ENCODE data around the gene ABCB8.
A peak's percentile ranks its signal among the peaks of the same experiment; 100 is the strongest.

DNA sequence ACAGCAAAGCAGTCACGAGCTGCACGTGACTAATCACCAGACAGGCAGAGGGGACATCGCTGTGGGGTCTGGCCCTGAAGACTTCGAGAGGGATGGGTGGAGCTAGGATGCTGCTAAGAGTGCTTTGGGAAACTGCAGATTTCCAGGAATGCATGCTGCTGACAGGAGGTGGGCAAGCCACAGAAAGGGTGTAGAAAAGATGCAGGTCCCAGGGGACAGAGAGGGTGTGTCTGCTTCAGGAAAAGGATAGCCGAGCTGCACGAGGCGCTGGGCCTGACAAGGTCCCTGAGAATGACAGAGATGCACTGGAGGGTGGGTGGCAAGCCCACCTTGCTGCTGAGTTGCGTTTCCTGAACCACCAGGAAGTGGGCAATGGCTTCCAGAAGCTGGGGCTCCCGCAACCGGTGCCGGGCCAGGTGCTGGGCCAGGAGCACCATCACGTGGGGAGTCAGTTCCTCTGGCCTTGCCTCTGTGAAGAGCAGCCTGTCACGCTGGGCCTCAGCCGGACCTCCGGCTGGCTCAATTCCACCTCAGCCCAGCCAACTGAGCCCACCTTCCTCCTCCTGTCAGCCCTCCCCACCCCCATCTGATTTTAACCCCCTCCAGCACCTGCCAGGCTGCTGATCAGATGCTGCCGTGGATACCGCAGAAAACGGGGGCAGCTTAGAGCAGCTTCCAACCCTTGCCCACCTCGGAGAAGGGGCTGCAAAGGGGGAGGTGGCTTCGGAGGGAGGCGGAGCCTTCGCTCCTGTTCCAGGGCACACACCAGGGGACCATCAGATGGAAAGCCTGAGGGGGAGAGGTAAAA, 50.2 kb downstream of the ABCB8 start:
- no peak for TF ChIP-seq RFX5 (IDR thresholded peaks at IDR 0.05; ENCODE audit: low read depth, low read length)
- TF ChIP-seq FOXA1 (IDR thresholded peaks at IDR 0.05; ENCODE audit: borderline replicate concordance), result no peak
- TF ChIP-seq ZZZ3 (IDR thresholded peaks at IDR 0.05), result no peak
- TF ChIP-seq U2AF2 (optimal IDR thresholded peaks at IDR 0.05; ENCODE audit: low read depth, low read length), result no peak
- no peak for TF ChIP-seq SAFB (IDR thresholded peaks at IDR 0.05; ENCODE audit: borderline replicate concordance, low read depth, low read length)
- TF ChIP-seq SMC3 (conservative IDR thresholded peaks at IDR 0.05; ENCODE audit: insufficient read depth, low read depth, low read length), result no peak
- TF ChIP-seq, protein P1, sequence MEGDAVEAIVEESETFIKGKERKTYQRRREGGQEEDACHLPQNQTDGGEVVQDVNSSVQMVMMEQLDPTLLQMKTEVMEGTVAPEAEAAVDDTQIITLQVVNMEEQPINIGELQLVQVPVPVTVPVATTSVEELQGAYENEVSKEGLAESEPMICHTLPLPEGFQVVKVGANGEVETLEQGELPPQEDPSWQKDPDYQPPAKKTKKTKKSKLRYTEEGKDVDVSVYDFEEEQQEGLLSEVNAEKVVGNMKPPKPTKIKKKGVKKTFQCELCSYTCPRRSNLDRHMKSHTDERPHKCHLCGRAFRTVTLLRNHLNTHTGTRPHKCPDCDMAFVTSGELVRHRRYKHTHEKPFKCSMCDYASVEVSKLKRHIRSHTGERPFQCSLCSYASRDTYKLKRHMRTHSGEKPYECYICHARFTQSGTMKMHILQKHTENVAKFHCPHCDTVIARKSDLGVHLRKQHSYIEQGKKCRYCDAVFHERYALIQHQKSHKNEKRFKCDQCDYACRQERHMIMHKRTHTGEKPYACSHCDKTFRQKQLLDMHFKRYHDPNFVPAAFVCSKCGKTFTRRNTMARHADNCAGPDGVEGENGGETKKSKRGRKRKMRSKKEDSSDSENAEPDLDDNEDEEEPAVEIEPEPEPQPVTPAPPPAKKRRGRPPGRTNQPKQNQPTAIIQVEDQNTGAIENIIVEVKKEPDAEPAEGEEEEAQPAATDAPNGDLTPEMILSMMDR (IDR thresholded peaks at IDR 0.05 in 2 of 3, conservative IDR thresholded peaks at IDR 0.05 in 1 of 3; ENCODE audit: insufficient read depth in 2 of 3, low read depth in 1 of 3, low read length in 3 of 3), result no peak
- TF ChIP-seq, protein P2, sequence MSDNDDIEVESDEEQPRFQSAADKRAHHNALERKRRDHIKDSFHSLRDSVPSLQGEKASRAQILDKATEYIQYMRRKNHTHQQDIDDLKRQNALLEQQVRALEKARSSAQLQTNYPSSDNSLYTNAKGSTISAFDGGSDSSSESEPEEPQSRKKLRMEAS (CRISPR knock-in tag; IDR thresholded peaks at IDR 0.05), result peak; percentile 40; the same call in 1 of the 2 replicates
- TF ChIP-seq BRD9 (IDR thresholded peaks at IDR 0.05; ENCODE audit: low read depth, partially characterized antibody), result no peak
- no peak for TF ChIP-seq ZNF699 (CRISPR knock-in tag; IDR thresholded peaks at IDR 0.05; ENCODE audit: insufficient replicate concordance)
- 0 out of 2 replicates have a peak, but pooled peaks have one; percentile 13 for TF ChIP-seq OTX1 (CRISPR knock-in tag; IDR thresholded peaks at IDR 0.05)
- TF ChIP-seq, protein P3, sequence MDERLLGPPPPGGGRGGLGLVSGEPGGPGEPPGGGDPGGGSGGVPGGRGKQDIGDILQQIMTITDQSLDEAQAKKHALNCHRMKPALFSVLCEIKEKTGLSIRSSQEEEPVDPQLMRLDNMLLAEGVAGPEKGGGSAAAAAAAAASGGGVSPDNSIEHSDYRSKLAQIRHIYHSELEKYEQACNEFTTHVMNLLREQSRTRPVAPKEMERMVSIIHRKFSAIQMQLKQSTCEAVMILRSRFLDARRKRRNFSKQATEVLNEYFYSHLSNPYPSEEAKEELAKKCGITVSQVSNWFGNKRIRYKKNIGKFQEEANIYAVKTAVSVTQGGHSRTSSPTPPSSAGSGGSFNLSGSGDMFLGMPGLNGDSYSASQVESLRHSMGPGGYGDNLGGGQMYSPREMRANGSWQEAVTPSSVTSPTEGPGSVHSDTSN (CRISPR knock-in tag; IDR thresholded peaks at IDR 0.05; ENCODE audit: low read depth), result no peak
- TF ChIP-seq, protein P3 (tag; conservative IDR thresholded peaks at IDR 0.05; ENCODE audit: low read depth), result no peak
- TF ChIP-seq, protein P4, sequence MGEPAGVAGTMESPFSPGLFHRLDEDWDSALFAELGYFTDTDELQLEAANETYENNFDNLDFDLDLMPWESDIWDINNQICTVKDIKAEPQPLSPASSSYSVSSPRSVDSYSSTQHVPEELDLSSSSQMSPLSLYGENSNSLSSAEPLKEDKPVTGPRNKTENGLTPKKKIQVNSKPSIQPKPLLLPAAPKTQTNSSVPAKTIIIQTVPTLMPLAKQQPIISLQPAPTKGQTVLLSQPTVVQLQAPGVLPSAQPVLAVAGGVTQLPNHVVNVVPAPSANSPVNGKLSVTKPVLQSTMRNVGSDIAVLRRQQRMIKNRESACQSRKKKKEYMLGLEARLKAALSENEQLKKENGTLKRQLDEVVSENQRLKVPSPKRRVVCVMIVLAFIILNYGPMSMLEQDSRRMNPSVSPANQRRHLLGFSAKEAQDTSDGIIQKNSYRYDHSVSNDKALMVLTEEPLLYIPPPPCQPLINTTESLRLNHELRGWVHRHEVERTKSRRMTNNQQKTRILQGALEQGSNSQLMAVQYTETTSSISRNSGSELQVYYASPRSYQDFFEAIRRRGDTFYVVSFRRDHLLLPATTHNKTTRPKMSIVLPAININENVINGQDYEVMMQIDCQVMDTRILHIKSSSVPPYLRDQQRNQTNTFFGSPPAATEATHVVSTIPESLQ (CRISPR knock-in tag; IDR thresholded peaks at IDR 0.05), result no peak
- TF ChIP-seq, protein P5, sequence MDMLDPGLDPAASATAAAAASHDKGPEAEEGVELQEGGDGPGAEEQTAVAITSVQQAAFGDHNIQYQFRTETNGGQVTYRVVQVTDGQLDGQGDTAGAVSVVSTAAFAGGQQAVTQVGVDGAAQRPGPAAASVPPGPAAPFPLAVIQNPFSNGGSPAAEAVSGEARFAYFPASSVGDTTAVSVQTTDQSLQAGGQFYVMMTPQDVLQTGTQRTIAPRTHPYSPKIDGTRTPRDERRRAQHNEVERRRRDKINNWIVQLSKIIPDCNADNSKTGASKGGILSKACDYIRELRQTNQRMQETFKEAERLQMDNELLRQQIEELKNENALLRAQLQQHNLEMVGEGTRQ (CRISPR knock-in tag; IDR thresholded peaks at IDR 0.05), result peak; percentile 78

Data from K562 (cell line).